B cell (primary cell): ENCODE results near the gene TRAPPC2B. TPM values are rescaled to one million over a fixed set of nuclear protein-coding genes. Genes with fewer than 3 reads are reported as not detected.

Source experiments
- ATAC-seq: fragments of 200-7000 bp; cut with Tn5 transposase; one replicate; pipeline ENCODE4 v1.10.0; 2021; ENCODE audit warnings: low read depth, mild to moderate bottlenecking, moderate number of reproducible peaks, moderate library complexity
- CTCF ChIA-PET: fragments of 350-600 bp; sonication (Branson Sonifier 250); formaldehyde crosslinking; loops from one replicate; lab custom pipeline; 2021; ENCODE audit warnings: antibody characterized with exemption, inconsistent platforms; lab: Charles Lee
- POLR2A ChIA-PET: fragments of 350-600 bp; sonication (Branson Sonifier 250); formaldehyde crosslinking; loops from one replicate; lab custom pipeline; 2021; ENCODE audit warnings: antibody characterized with exemption; lab: Charles Lee
- DNase-seq: peaks from one replicate; pipeline ENCODE4 v3.0.0; 2013
- H2AFZ ChIP-seq: 2 replicates; pipeline ENCODE4 v1.6.1; 2012; ENCODE audit warnings: mild to moderate bottlenecking, low read depth, low read length; ENCODE audit not compliant: insufficient read depth, poor library complexity, severe bottlenecking
- H3K27ac ChIP-seq, 2 donors: 1 replicate in 1 of 2; 2 replicates in 1 of 2; pipeline ENCODE4 v1.5.1; 2012 to 2013; ENCODE audit warnings: low read length in 2 of 2, mild to moderate bottlenecking in 2 of 2, moderate library complexity in 1 of 2
- H3K27me3 ChIP-seq, 4 experiments: fragments of 200-600 bp in 1 of 4; sonication (generic) in 1 of 4; replicated peaks in 1 of 4; 1 replicate in 2 of 4; 2 replicates in 2 of 4; pipeline versions ENCODE4 v1.6.1 to v1.7.0; 2013 to 2016; ENCODE audit warnings: low read length in 3 of 4, mild to moderate bottlenecking in 2 of 4, mixed read lengths in 1 of 4, moderate library complexity in 1 of 4; ENCODE audit not compliant: insufficient read depth in 4 of 4, control insufficient read depth in 3 of 4; ENCODE audit errors: control extremely low read depth in 1 of 4
- H3K36me3 ChIP-seq, 2 experiments: replicated peaks in 1 of 2; 1 replicate in 1 of 2; 2 replicates in 1 of 2; pipeline versions ENCODE4 v1.6.1 to v1.7.1; 2013; ENCODE audit warnings: low read length in 1 of 2; ENCODE audit not compliant: insufficient read depth in 2 of 2, control insufficient read depth in 1 of 2; ENCODE audit errors: control extremely low read depth in 1 of 2, extremely low read depth in 1 of 2
- H3K4me1 ChIP-seq, 2 donors: fragments of 200-600 bp in 1 of 2; sonication (generic) in 1 of 2; 1 replicate in 1 of 2; 2 replicates in 1 of 2; pipeline versions ENCODE4 v1.5.1 to v1.6.1; 2013 to 2017; ENCODE audit warnings: low read length in 2 of 2; ENCODE audit not compliant: control insufficient read depth in 2 of 2, insufficient read depth in 2 of 2
- H3K4me2 ChIP-seq: replicated peaks from 2 replicates; pipeline ENCODE3; 2012; ENCODE audit warnings: mild to moderate bottlenecking, low read depth, low read length; ENCODE audit not compliant: poor library complexity, severe bottlenecking
- H3K4me3 ChIP-seq, 5 experiments: fragments of 200-600 bp in 1 of 5; sonication (generic) in 1 of 5; 1 replicate in 3 of 5; 2 replicates in 2 of 5; pipeline versions ENCODE4 v1.5.1 to v1.7.0; 2011 to 2016; ENCODE audit warnings: low read length in 4 of 5, mild to moderate bottlenecking in 4 of 5, low read depth in 2 of 5, control low read depth in 1 of 5, moderate library complexity in 1 of 5; ENCODE audit not compliant: insufficient read depth in 1 of 5; ENCODE audit errors: control extremely low read depth in 1 of 5, extremely low read depth in 1 of 5
- H3K79me2 ChIP-seq: fragments of 200-600 bp; sonication (generic); one replicate; pipeline ENCODE4 v1.6.0; 2016; ENCODE audit warnings: low read length; ENCODE audit not compliant: control insufficient read depth, insufficient read depth
- H3K9ac ChIP-seq: fragments of 200-600 bp; sonication (generic); 2 replicates; pipeline ENCODE4 v1.6.1; 2017; ENCODE audit warnings: mild to moderate bottlenecking, low read length, moderate library complexity
- H3K9me3 ChIP-seq, 3 donors: one replicate each; pipeline versions ENCODE4 v1.6.1 to v1.7.1; 2013; ENCODE audit warnings: low read length in 2 of 3; ENCODE audit not compliant: control insufficient read depth in 2 of 3, insufficient read depth in 1 of 3; ENCODE audit errors: control extremely low read depth in 1 of 3
- H4K20me1 ChIP-seq: 2 replicates; pipeline ENCODE4 v1.6.0; 2012; ENCODE audit warnings: mild to moderate bottlenecking, low read length; ENCODE audit not compliant: insufficient read depth, control insufficient read depth, poor library complexity, severe bottlenecking
- H3K27ac Mint-ChIP-seq: one replicate; pipeline ENCODE4 v1.8.0; 2021; ENCODE audit warnings: mixed read lengths
- H3K27me3 Mint-ChIP-seq: one replicate; pipeline ENCODE4 v1.8.0; 2021; ENCODE audit warnings: mixed read lengths
- H3K4me1 Mint-ChIP-seq: one replicate; pipeline ENCODE4 v1.8.0; 2021; ENCODE audit warnings: mixed read lengths
- H3K4me3 Mint-ChIP-seq: one replicate; pipeline ENCODE4 v1.8.0; 2021; ENCODE audit warnings: mixed read lengths
- H3K9me3 Mint-ChIP-seq: one replicate; pipeline ENCODE4 v1.8.0; 2022; ENCODE audit warnings: mixed read lengths; ENCODE audit not compliant: insufficient read depth
- CTCF ChIP-seq: fragments of 200-600 bp; IDR thresholded peaks from one replicate; pipeline ENCODE4 v1.8.0; 2022; ENCODE audit warnings: antibody characterized with exemption, mild to moderate bottlenecking
- EZH2 ChIP-seq: IDR thresholded peaks from 2 replicates; pipeline ENCODE4 v1.6.1; 2012; ENCODE audit warnings: borderline replicate concordance, low read depth, mild to moderate bottlenecking, moderate library complexity, low read length; ENCODE audit not compliant: insufficient read depth, poor library complexity, severe bottlenecking
- WGBS: methylation state at CpG from one replicate; pipeline ENCODE4 v1.1.5; 2013; ENCODE audit warnings: missing lambda C conversion rate; ENCODE audit not compliant: insufficient coverage; 5-methylcytosine and 5-hydroxymethylcytosine counted together
- intact Hi-C: fragments of 100-400 bp; cut with micrococcal nuclease; formaldehyde crosslinking; loops from one replicate; pipeline ENCODE4 v1.10.0; 2022
- polyA plus RNA-seq: library from polyadenylated mRNA; depleted of rRNA; stranded (reverse); fragments of >200 nt; gene quantifications from 2 replicates; pipeline ENCODE4 v1.2.3, GENCODE V29; 2012
- total RNA-seq, 2 donors: library from RNA; stranded (reverse); fragments of 120-200 nt in 1 of 2; gene quantifications; 1 replicate in 1 of 2; 2 replicates in 1 of 2; pipeline versions ENCODE4 v1.2.3 to v1.2.4, GENCODE V29; 2013 to 2022

Gene TRAPPC2B
- total and polyA plus RNA-seq, 2 donors (not counting 1 experiment from before 2014, with no cell fraction given) = 9.6 to 29.2 TPM

- intact Hi-C loops = loop anchor here (1.0 kb wide), 5 partner anchors 31 to 80 kb away; partner anchors contain the start of genes TRAPPC2B, ZNF304, ZNF460 and ZNF547
- Histone ChIP-seq H3K4me2 (peak overlapping the region; percentile 96), H3K9me3 (peaks cover 0 to 9% (median 2%) of the 10 kb centered on the region in 3 donors), H3K79me2 (peaks cover 29% of the 10 kb centered on the region), H3K27me3 (peaks cover 0 to 21% (median 13%) of the 10 kb centered on the region in 4 experiments), H2AFZ (peak overlapping the region; percentile 93), H3K36me3 (peaks cover 0 to 14% of the 10 kb centered on the region in 2 experiments), H3K27ac (peak overlapping the region; percentile 85 to 89), H3K4me1 (peaks cover 19 to 23% of the 10 kb centered on the region in 2 donors), H3K4me3 (peak overlapping the region; percentile 50 to 95 (median 89)), H4K20me1 (no peaks in the 10 kb centered on the region), H3K9ac (peak overlapping the region; percentile 99)
- H3K9me3 Mint-ChIP-seq = peaks cover 3% of the 10 kb centered on the region
- H3K27me3 Mint-ChIP-seq = peaks cover 28% of the 10 kb centered on the region
- DNase-seq (no peak), ATAC-seq (no peak)
- H3K27ac Mint-ChIP-seq = peak overlapping the region; percentile 96
- TF ChIP-seq EZH2 (no peak), CTCF (no peak)
- POLR2A ChIA-PET = interaction anchor here (0.6 to 0.9 kb wide), 4 partner anchors 24 to 104 kb away, joined by 4 read pairs; partner anchors contain the start of gene ZNF460
- peak overlapping the region; percentile 93 for H3K4me3 Mint-ChIP-seq
- peaks cover 32% of the 10 kb centered on the region for H3K4me1 Mint-ChIP-seq
- no CpG with 5 or more reads among the region's 1 CpG for WGBS
- CTCF ChIA-PET = no interaction called here
Observed at GRCh38 chr19:57319869-57320179, 43.5 kb upstream of the TRAPPC2B start.
